ENCODE data around the gene BMAL2.

DNA sequence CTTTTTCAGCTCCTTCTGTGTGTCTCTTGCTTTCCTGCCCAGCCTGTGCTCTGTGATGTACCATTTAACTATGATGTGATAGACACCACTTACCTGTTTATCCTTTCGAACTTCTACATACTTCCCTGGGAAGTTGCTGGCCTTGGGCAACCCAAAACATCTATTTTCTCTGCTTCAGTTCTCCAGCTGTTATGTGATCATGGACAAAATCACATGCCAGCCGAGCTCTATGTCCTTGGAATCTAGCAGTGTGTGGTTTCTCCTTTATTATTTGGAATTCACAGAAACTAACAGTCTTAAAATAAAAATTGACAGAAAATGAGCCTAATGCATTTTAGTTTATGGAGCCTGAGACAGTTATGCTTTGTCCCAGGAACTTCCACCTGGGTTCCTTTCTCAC, 22.9 kb downstream of the BMAL2 start:
- TF ChIP-seq EZH2 (IDR thresholded peaks at IDR 0.05) (no peak), CEBPB (IDR thresholded peaks at IDR 0.05; ENCODE audit: low read depth) (no peak), POLR2A (IDR thresholded peaks at IDR 0.05; ENCODE audit: borderline replicate concordance, extremely low read depth, insufficient read depth, insufficient read length) (no peak), EZH2phosphoT487 (IDR thresholded peaks at IDR 0.05; ENCODE audit: borderline replicate concordance) (no peak), YY1 (IDR thresholded peaks at IDR 0.05; ENCODE audit: extremely low read depth, insufficient replicate concordance, low read depth, low read length) (no peak), ZFX (IDR thresholded peaks at IDR 0.05) (no peak), JUND (IDR thresholded peaks at IDR 0.05) (no peak), POLR2AphosphoS5 (IDR thresholded peaks at IDR 0.05; ENCODE audit: low read depth, low read length) (no peak)
- TF ChIP-seq, protein P1, sequence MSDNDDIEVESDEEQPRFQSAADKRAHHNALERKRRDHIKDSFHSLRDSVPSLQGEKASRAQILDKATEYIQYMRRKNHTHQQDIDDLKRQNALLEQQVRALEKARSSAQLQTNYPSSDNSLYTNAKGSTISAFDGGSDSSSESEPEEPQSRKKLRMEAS (IDR thresholded peaks at IDR 0.05), result no peak
- TF ChIP-seq, protein P2, sequence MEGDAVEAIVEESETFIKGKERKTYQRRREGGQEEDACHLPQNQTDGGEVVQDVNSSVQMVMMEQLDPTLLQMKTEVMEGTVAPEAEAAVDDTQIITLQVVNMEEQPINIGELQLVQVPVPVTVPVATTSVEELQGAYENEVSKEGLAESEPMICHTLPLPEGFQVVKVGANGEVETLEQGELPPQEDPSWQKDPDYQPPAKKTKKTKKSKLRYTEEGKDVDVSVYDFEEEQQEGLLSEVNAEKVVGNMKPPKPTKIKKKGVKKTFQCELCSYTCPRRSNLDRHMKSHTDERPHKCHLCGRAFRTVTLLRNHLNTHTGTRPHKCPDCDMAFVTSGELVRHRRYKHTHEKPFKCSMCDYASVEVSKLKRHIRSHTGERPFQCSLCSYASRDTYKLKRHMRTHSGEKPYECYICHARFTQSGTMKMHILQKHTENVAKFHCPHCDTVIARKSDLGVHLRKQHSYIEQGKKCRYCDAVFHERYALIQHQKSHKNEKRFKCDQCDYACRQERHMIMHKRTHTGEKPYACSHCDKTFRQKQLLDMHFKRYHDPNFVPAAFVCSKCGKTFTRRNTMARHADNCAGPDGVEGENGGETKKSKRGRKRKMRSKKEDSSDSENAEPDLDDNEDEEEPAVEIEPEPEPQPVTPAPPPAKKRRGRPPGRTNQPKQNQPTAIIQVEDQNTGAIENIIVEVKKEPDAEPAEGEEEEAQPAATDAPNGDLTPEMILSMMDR (IDR thresholded peaks at IDR 0.05 in 2 of 3, conservative IDR thresholded peaks at IDR 0.05 in 1 of 3; ENCODE audit: borderline replicate concordance in 1 of 3, insufficient read depth in 1 of 3, low read depth in 2 of 3, low read length in 2 of 3), result no peak
- TF ChIP-seq, protein P3, sequence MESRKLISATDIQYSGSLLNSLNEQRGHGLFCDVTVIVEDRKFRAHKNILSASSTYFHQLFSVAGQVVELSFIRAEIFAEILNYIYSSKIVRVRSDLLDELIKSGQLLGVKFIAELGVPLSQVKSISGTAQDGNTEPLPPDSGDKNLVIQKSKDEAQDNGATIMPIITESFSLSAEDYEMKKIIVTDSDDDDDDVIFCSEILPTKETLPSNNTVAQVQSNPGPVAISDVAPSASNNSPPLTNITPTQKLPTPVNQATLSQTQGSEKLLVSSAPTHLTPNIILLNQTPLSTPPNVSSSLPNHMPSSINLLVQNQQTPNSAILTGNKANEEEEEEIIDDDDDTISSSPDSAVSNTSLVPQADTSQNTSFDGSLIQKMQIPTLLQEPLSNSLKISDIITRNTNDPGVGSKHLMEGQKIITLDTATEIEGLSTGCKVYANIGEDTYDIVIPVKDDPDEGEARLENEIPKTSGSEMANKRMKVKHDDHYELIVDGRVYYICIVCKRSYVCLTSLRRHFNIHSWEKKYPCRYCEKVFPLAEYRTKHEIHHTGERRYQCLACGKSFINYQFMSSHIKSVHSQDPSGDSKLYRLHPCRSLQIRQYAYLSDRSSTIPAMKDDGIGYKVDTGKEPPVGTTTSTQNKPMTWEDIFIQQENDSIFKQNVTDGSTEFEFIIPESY (IDR thresholded peaks at IDR 0.05; ENCODE audit: extremely low read depth, insufficient replicate concordance, low read length), result no peak

Measured in HCT116 (cell line).